Activated CD4-positive, alpha-beta T cell treated with anti-CD3 and anti-CD28 coated beads, Interleukin-2, amount 50 U/mL, for 24 hours (primary cell): Measurements from ENCODE around the gene SHOX.

Experiments used
- DNase-seq, 2 donors: peaks; one replicate each; pipeline ENCODE4 v3.0.0-alpha.2; 2020; ENCODE audit warnings: low read depth in 1 of 2, low spot score in 1 of 2

The SHOX gene

DNA sequence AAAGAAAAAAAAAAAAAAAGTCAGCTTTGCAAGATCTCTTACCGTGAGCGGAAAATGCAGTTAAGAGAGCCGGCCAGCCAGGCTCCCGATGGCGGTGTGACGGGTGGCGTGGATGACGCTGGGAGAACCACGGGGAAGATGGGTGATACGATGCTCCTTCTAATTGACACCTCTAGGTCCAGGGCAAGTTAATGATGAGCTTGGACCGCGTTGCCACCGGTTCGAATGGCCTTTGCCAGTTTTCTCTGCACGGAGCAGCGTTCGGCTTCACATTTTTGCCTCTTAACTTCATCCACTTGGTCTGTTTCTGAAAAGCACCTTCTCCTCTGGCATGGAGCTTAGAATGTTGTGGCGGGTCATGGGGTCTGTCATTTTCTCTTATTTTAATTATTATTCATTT is 33.2 kb downstream of the SHOX start:
- no peak for DNase-seq

DNA sequence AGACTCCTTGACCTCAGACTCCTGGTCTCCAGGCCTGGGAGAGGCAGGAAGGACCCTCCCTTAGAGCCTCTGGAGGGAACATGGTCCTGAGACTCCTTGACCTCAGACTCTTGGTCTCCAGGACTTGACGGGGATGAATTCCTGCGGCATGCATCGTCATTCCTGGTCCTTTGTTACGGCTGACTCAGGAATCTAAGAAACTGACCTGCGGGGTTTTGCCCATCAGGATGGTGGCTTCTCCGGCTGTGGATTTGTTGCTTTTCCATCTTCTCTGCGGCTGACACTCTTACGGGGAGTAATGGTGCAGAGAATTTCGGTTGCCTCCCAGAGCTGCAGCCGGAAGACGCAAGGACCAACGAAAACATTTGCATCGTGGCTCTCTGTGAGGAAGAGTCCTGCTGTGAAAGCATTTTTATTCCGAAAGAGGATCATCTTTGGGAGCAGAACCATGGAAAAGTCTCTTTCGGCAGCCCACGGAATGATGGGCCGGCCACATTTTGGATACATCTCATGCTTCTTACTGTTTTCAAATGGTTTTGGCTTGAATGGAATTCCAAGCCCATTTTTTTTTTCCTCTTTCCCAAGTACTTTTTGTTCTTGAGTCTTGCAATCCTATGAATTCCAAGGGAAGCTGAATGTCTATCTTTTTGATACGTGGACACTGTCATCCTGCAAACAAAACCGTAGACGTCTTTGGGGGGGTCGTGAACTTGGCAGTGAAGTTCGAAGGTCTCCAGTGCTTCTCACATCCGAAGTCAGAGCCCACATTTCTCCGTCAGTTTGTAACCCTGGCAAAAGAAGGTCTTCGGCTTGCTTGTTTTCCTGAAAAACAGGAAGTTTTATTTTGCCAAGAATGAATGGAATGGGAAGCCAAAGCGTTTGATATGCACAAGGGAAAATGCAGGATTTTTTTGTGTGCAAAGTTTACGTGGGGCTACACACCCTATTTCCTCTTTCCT is 36.5 kb downstream of the SHOX start:
- DNase-seq, result no peak

DNA sequence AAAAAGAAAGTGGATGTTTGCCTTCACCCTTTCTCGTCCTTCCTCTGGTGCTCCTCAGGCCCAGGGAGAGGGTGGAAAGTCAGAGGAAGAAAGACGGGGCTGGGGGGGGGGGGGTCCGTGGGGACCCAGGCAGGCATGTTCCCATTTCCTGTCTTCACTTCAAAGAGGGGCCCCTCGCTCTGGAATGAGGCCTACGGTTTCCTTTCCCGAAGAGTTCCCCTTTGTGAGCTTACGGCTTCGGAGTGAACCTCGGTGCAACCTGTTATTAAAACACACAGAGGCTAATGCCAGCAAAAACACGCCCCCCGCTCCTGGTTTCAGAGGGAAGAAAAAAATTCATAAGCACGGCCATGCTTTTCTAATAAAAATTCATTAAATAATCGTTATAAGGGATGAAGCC is 40.1 kb downstream of the SHOX start:
- no peak for DNase-seq

DNA sequence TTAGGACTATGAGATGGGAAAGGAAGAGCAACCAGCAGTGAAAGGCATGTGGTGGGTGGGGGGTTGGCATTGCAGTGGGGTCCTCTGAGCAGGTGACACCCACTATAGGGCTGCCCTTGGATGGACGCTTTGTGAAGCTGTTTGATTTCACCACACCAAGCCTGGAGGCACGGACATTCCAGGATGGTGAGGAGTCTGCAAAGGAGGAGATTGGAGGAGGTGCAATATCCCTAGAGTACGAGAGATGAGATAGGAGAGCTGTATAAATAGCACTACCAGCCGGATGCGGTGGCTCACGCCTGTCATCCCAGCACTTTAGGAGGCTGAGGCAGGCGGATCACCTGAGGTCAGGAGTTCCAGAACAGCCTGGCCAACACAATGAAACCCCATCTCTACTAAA is 42.3 kb downstream of the SHOX start:
- DNase-seq, result no peak

DNA sequence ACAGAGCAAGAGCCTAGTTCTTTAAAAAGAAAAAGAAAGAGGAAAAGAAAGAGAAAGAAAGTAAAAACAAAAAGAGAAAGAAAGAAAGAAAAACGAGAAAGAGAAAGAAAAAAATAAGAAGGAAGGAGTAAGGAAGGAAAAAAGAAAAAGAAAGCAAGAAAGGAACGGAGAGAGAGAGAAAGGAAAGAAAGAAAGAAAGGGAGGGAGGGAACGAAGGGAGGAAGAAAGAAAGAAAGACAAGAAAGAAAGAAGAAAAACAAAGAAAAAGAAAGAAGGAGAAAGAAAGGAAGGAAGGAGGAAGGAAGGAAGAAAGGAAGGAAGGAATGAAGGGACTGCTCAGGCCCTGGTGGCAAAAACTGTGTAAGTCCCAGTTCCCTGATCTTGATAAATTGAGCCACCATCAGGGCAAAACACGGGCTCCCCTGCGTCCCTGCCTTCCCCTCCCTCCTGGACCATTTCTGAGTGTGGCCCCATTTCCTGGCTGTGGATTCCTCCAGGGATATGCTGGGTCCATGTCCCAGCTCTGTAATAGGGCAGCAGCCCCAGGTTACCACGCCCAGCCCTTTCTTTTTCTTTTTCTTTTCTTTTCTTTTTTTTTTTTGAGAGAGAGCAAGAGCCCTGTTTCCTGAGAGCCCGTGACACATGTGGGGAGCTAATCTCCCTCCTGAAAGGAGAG is 44.8 kb downstream of the SHOX start:
- DNase-seq, result no peak

DNA sequence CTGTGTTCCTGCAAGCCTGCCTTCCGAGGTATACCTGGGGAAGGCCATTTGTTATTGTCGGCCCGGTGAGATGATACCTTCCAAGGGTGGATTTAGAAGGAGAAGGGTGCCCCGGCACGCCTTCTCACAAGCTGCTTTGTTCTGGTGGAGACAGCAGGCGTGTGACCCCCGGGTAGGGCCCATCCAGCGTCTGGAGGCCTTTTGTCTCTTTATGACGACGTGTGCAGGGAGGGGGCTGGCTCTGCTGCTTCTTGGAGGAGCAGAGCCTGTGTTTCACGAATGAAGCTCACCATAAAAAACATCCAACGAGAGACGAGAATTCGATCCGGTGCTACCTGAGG is 45.3 kb downstream of the SHOX start:
- DNase-seq, result no peak

DNA sequence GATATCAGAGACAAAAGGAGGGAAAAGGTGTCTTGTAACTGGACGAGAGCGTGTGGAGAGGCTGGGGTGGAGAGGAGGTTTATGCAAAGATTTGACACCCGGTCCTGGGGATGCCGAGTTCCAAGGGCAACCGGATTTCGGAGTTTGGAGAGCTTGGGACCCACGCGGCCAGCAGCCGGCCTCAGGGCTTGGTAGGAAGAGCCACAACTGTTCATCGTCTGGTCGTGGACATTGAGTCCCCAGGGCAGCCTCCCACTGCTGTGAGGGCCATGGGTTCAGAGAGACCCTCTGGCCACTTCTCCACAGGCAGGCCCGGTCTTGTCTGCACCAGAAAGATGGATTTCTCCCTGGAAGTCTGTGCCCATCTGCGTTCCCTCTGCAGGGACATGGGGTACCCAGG is 46.8 kb downstream of the SHOX start:
- DNase-seq, result no peak

DNA sequence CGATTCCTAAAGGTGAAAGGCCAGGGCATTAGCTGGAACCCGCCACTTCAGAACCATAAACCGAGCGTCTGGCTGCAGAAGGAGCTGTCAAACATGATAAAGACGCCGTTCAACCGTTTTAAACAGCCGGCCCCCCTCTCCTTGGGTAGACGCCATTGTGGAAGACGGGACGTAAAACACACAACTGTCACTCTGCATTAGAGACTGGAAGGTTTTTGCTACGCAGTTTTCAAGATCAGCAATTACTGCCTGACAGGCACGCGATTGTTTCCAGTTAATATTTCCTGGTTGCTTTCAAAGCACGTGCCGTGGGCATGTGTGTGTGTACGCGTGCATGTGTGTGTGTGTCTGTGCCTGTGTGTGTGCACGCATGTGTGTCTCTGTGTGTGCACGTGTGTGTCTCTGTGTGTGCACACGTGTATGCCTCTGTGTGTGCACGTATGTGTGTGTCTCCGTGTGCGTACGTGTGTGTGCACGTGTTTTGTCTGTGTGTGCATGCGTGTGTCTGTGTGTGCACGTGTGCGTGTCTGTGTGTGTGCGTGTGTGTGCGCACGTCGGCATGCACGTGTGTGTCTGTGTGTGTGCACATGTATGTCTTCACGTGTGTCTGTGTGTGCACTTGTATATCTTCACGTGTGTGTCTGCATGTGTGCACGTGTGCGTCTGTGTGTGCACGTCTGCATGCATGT is 48.8 kb downstream of the SHOX start:
- no peak for DNase-seq

DNA sequence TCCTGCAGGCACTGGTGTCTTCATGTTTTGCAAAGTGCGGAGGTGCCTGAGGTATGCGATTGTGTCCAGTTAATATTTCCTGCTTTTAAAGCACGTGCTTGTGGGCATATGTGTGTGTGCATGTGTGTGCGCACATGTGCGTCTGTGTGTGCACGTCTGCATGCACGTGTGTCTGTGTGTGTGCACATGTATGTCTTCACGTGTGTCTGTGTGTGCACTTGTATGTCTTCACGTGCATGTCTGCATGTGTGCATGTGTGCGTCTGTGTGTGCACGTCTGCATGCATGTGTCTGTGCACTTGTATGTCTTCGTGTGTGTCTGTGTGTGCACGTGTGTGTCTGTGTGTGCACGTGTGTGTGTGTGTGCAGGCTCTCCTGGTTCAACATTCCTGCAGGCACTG is 49.5 kb downstream of the SHOX start:
- no peak for DNase-seq

DNA sequence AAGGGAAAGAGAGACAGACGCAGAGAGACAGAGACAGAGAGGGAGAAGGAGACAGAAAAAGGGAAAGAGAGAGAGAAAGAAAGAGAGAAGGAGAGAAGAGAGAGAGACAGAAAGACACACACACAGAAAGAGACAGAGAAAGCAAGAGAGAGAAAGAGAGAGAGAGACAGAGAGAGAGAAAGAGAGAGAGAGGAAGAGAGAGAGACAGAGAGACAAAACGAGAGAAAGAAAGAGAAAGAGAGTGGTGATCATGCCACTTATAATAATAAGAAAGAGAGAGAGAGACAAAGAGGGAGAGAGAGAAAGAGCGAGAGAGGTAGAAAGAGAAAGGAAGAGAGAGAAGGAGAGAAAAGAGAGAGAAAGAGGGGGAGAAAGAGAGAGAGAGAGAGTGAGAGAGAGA is 51.4 kb downstream of the SHOX start:
- DNase-seq, result no peak

DNA sequence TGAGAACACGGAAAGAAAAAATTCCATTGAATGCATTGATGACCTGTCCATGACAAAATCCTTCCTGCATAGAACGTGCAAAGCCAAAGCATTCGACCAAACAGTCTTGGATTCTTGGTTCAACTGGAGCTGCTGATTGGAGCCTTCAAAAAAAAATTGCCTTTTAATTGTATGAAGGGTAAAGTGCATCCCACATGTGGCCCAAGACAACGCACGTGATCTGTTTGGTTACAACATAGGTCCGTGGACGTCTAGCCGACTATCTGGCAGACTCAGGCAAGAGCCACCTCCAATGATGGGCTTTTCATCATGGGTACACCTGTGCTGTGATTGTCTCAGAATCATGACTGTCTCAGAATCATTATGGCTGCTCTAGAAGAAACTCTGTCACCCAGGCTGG is 52.3 kb downstream of the SHOX start:
- no peak for DNase-seq

DNA sequence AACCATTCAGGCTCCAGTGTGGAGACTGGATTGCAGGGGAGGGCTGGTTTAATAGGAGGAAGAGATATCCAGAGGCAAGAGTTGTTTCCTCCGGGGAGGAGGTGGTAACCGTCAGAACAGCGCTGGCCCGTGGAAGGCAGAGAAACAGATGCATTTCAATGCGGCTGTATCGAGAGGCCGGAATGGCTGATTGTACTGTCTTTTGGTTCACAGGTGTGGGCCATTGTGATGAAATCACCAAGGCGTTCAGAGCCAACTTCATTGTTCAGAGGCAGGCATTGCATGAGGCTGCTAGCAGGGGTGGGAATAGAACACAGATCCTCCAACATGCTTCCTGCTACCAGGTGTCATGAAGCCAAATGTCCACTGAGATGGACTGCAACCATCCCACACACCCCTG is 53.0 kb downstream of the SHOX start:
- DNase-seq, result no peak

DNA sequence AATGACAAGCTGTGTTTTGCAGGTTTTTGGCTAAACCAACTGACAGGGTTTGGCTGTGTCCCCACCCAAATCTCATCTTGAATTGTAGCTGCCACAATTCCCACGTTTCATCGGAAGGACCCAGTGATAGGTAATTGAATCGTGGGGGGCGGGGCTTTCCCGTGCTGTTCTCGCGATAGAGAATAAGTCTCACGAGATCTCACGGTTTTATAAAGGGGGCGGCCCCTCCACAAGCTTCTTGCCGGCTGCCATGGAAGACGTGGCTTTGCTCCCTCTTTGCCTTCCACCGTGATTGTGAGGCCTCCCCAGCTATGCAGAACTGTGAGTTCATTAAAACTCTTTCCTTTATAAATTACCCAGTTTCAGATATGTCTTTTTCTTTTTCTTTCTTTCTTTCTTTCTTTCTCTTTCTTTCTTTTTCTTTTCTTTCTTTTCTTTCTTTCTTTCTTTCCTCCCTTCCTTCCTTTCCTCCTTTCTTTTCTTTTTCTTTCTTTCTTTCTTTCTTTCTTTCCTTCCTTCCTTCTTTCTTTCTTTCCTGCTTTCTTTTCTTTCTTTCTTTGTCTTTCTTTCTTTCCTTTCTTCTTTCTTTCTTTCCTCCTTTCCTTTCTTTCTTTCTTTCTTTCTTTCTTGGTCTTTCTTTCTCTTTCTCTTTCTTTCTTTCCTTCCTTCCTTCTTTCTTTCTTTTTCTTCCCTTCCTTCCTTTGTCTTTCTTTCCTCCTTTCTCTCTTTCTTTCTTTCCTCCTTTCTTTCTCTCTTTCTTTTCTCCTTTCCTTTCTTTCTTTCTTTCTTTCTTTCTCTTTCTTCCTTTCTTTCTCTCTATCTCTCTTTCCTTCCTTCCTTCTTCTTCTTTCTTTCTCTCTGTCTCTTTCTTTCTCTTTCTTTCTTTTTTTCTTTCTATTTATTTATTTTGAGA is 54.8 kb downstream of the SHOX start:
- DNase-seq, result no peak

DNA sequence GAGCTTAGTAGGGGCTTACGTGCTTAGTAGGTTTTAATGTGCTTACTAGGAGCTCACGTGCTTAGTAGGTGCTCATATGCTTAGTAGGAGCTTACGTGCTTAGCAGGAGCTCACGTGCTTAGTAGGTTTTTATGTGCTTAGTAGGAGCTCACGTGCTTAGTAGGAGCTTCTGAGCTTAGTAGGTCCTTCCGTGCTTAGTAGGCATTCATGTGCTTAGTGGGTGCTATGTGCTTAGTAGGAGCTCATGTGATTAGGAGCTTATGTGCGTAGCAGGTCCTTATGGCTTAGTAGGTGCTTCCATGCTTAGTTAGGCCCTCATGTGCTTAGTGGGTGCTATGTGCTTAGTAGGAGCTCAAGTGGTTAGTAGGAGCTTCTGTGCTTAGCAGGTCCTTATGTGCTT is 59.4 kb downstream of the SHOX start:
- no peak for DNase-seq

DNA sequence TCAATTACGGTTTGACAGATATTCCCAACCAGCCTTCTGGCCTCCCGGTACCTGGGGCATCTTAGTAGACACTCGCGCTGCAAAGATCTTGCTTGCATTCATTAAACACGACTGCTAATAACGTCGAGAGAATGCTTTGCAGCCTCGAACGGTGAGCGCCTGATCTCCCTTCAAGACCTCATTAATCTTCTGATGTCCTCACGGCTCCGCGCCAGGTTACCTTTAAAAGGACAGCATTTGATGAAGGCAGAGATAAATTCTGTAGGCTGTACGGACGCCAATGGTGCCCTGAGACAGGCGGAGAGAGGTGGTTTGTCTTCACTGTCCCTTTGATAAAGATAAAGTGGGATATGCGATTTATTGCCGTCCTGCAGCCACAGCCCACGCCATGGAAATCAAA is 64.2 kb downstream of the SHOX start:
- no peak for DNase-seq

DNA sequence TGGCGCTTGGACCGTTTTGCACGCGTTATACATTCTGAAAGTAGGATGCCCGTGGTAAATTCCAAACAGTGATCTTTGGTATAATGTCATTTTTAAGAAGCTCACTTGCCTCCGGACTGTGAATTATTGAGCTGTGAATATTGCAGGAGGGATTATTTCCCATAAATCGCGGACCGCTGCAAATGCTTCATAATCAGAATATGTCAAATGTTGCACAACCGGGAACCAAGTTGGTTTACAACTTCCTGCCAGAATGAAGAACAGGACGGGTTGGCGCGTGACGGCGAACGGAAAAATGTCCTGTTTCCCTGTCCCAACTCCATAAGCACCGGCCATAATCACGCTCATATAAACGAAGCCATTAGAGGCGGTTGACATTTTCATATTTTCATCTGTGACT is 67.6 kb downstream of the SHOX start:
- no peak for DNase-seq

DNA sequence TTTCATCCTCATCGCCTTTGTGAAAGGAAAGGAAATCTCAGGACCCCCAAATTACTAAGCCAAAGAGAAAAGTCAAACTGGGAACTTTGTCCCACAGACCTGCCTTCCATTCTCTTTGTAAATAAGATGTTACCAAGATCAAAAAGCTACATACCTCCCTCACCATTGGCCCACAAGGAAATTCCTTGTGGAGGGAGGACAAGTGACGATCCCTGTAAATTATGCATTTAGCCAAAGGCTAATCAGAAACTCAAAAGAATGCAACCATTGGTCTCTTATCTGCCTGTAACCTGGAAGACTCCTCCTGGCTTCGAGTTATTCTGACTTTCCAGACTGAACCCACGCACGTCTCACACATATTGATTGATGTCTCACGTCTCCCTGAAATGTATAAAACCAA is 70.3 kb downstream of the SHOX start:
- no peak for DNase-seq

DNA sequence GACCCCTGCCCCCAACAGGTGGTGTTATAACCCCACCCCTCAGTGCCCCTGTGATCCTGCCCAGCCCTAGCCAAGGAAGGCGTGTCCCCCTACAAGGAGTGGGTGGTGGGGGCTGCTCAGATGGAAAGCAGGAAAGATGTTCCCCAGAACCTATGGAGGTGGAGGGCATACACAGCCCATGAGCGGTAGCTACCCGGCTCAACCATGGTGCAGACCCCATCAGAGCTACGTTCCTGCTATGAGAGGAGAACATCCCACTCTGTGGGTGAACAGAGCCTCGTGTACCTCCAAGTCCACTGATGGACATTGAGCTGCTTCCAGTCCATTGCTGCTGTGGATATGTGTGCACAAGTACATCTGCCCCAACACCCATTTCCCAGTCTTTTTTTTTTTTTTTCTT is 71.1 kb downstream of the SHOX start:
- DNase-seq, result no peak

DNA sequence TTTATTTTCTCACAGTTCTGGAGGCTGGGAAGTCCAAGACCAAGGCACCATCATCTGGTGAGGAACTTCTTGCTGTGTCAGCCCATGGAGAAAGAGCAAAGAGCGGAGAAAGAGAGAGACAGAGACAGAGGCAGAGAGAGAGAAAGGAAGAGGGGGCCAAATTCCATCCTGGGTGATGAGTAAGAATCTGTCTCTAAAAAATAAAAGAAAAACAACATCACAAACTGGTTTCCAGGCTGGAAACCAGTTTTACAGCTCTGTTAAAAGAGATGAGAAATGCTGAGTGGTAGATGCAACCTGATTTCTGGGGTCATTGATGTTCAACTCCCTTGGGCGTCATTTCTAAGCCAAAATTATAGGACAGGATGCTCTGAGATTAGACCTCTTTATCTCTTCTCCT is 72.9 kb downstream of the SHOX start:
- DNase-seq, result no peak

DNA sequence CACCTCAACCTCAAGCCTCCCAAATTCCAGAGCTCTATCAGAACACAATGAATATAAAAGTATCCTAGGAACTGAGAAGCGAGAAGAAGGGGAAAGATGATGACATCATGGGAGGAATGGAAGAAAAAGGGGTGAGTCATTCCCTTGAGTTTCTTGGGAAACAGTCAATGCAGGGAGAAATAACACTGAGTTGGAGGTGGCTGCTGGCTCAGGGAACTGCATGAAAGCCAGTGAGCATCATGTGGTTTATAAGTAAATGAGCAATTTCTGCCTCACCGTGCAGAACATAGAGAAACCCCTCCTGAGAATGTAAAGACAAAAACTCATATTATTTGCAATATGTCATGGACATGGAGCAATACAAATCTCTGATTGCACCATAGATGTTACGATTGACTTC is 73.3 kb downstream of the SHOX start:
- DNase-seq, result no peak
